ENCODE measurements around the gene JUP.
"Not testable (repeated sequence)": the region's sequence is repeated elsewhere in the genome, so short reads cannot be mapped to it uniquely, and the experiment has no call there.

JUP gene

DNA sequence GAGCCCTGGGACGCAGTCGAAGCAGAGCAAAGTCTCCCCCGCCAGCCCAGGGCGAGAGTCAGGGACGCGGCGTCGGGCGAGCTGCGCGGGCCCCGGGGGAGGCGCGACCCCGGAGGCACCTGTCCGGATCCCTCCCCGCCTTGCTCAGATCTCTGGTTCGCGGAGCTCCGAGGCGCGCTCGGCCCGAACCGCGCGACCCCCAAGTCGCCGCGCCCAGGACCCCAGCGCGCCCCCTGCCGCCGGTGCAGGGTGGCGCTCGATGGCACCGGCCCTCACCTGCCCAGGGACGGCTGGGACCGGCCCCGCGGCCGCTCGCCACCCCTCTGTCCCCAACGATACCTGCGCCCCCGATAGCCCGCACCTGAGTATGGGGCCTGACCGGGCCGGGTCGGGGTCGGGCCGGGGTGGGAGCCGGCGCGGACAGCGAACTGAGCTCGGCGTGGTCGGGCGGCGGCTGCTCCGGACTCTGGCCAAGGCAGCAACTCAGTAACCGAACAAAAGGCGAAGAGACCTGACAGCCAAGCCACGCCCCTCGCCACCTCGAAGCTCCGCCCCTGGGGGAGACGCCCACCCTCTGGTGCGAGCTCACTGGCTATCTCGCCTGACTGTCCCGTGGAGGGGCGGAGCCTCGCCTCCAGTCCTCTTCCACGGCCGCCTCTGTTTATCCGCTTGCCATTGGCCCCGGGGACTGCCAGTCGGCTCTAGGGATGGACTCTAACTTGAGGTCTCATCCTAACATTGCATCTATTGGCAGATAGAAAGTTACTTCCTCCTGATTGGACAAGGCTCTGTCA lies at the start of gene JUP:
Gene JUP (minus strand): TSS at position 485 of the 794 bp plus-strand sequence. CDS start 14,857 bp downstream, outside the sequence.
- peak; percentile 98 for DNase-seq (ENCODE audit: low read depth in 2 of 2)

DNA sequence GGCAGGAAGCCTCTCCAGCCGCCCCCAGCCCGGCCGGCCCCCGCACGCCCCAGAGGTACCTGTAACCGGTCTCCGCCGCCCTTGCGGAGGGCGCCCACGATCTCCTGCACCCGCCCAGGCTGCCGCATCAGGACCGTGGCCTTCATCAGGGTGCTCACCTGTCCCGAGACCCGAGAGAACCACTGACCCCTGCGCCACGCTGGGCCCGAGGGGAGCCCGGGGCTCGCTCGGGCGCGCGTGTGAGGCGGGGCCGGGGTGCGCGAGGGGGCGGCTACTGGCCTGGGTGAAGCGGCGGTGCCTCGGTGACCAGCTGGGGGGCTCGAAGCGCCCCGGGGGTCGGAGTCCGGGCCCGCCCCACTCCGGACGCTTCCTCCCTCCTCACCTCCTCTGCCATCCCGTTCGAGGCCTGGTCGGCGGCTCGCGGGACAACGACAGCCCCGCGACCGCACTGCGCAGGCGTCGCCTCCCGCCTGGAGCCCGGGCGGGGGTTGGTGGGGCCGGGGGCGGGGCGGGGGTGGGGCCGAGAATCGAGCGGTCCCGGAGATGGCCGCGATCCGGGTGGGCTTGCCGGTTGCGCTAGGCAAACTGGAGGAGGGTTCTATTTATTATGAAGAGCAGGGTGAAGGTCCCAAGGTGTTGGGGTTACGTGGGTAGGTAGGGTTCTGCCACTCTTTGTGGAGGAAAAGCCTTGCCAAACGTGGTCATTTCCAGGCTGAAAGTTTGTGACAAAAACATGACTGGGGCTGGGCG lies 49.5 kb upstream of the JUP start, which contains the start of gene NT5C3B:
Gene NT5C3B (minus strand): TSS at position 433 of the 750 bp plus-strand sequence. CDS start 39 bp downstream, at position 394.
- DNase-seq (ENCODE audit: low read depth in 2 of 2), result peak in 1 of 2 experiments; percentile 11

DNA sequence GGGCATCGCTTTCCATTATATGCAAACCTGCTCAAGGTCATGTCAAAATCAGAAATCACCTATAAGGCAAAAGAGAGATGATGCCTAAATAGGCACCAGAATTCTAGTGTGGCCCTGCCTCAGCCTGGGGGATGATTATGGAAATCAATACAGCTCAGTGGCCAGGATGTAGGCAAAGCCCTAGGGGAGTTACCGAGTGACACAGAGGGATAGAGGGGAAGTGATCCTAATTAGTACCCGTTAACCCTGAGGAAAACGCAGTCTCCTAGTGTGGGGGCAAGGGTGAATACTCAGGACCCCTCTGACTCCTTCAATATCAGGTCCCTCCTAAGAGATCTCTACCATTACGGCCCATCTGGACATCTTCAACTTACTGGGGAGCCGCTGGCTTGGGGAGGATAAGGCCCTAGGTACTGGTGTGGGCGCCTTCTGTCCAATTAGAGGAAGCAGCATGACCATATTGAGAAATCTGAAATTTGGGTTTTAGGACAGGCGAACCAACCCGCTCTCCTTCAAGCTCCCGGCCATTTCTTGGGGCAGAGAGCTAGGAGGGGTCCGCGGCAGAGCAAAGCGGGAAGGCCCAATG lies 48.8 kb upstream of the JUP start:
- no peak for DNase-seq (ENCODE audit: low read depth in 2 of 2)

DNA sequence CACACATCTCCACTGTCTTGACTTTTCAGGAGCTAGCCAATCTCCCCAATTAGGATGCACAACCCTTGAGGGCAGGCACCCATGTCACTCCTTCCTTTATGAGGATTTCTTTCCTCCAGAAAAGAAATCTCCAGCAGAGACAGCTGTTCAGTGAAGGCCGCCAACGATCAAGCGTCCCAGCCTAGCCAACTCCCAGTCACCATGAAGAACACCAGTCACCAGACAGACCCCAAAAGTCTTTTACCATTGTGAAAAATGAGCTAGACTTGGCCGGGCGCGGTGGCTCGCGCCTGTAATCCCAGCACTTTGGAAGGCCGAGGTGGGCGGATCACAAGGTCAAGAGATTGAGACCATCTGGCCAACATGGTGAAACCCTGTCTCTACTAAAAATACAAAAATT lies 43.5 kb upstream of the JUP start:
- not testable (repeated sequence) for DNase-seq (ENCODE audit: low read depth in 2 of 2)

DNA sequence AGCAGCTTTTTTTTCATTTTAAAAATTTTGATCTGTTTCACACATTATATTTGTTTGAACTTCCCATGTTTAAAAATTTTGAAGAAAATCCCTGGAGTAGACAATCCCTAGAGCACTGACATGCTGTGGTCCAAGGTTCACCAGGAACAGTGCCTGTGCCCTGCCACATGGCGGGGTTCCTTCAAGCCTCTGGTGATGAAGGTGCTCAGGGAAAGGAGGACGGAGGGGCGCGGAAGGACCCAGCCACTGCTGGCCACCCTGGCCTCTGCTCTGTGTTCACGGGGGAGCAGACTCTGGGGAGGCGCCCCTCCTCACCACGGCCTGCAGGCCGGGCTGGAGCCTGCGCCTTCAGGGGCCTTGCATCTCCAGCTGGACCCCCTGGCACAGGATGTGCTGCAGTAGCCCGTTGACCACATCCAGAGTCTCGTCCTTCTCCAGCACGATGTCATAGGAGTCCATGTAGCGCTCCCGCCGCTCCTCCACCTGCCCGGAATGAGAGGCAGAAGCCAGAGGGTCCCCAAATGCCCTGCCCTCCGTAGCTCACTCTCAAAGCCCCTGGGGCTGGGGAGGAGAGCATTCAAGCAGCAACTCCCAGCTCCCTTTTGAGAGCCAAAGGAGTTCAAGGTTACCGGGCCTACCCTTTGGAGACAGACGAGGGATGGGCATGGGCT lies 38.8 kb upstream of the JUP start:
- no peak for DNase-seq (ENCODE audit: low read depth in 2 of 2)

DNA sequence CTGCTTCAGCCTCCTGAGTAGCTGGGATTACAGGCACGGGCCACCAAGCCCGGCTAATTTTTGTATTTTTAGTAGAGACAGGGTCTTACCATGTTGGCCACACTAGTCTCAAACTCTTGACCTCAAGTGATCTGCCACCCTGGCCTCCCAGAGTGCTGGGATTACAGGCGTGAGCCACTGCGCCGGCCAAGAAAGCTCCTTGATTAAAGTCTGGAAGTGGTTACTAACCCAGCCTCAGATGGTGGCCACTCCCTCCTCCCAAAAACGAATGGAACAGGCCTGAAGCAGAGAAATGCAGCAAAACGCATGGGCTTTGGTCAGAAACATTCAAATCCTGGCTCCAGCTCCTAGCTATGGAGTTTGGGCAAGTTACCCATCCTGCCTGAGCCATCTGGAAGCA lies 37.6 kb upstream of the JUP start:
- no peak for DNase-seq (ENCODE audit: low read depth in 2 of 2)

DNA sequence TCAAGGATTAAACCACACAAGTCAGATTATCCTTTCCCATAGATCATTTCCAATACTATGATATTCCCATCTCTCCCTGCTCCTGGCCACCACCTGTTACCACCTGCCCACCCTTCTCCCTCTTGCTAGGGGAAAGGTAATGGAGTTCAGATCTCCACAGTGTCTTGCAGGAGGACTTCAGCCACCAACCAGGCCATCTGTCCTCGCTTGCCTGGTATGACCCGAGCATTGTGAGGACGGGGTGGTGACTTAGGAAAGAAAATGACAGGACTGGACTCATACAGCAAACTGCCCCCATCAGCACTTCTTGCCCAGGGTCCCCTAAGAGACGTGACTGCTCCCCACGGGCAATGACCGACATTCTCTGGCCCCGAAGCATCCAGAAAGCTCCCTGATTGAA lies 37.1 kb upstream of the JUP start:
- DNase-seq (ENCODE audit: low read depth in 2 of 2), result no peak

DNA sequence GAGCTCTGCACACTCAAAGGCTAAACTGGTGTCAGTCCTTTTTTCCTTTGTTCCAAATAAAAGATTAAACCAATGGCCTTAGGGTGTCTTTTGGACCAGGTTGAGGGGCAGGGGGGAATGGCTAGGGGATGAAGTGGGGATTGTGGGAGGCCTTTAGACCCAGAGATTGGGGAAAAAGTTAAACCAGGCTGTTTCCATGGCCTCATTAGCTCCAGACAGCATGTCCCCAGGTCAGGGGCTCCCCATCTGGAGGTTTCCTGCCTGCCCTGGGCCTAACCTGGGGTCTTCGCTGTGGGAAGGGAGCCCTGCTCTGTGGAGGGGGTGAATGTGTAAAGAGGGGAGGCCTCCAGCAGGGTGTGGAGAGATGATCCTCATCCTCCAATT lies 36.6 kb upstream of the JUP start:
- no peak for DNase-seq (ENCODE audit: low read depth in 2 of 2)

DNA sequence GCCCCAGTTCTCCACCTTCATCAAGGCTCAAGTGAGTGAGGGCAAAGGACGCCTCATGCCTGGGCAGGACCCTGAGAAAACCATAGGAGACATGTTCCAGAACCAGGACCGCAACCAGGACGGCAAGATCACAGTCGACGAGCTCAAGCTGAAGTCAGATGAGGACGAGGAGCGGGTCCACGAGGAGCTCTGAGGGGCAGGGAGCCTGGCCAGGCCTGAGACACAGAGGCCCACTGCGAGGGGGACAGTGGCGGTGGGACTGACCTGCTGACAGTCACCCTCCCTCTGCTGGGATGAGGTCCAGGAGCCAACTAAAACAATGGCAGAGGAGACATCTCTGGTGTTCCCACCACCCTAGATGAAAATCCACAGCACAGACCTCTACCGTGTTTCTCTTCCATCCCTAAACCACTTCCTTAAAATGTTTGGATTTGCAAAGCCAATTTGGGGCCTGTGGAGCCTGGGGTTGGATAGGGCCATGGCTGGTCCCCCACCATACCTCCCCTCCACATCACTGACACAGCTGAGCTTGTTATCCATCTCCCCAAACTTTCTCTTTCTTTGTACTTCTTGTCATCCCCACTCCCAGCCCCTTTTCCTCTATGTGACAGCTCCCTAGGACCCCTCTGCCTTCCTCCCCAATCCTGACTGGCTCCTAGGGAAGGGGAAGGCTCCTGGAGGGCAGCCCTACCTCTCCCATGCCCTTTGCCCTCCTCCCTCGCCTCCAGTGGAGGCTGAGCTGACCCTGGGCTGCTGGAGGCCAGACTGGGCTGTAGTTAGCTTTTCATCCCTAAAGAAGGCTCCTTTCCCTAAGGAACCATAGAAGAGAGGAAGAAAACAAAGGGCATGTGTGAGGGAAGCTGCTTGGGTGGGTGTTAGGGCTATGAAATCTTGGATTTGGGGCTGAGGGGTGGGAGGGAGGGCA lies 36.0 kb upstream of the JUP start:
- DNase-seq (ENCODE audit: low read depth in 2 of 2), result no peak

DNA sequence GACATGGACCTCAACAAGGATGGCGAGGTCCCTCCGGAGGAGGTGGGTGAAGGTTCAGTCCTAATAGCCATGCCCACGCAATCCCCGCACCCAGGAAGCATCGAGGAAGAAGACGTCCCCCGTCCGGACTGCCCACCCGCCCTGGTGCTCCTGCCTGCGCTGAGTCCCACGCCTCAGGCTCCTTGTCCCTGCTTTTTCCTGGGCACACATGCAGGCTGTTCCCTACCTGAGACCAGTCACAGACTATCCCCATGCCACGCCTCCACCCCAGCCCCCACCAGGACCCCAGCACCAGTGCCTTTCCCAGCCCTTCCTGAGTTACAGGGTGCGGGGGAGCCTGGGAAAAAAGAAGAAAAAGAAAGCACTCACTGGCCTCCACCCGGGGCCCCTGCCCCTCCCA lies 35.3 kb upstream of the JUP start:
- no peak for DNase-seq (ENCODE audit: low read depth in 2 of 2)

DNA sequence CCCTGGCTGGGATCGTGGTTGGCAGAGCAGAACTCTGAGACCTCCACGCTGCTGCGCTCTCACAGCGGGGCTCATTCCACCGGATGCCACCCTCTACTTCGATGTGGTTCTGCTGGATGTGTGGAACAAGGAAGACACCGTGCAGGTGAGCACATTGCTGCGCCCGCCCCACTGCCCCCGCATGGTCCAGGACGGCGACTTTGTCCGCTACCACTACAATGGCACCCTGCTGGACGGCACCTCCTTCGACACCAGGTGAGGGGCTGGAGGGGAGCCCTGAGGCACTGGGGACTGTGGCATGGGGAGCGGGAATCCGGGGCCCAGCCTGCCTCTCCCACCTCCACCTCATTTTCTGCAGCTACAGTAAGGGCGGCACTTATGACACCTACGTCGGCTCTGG lies 31.5 kb upstream of the JUP start:
- DNase-seq (ENCODE audit: low read depth in 2 of 2), result no peak

DNA sequence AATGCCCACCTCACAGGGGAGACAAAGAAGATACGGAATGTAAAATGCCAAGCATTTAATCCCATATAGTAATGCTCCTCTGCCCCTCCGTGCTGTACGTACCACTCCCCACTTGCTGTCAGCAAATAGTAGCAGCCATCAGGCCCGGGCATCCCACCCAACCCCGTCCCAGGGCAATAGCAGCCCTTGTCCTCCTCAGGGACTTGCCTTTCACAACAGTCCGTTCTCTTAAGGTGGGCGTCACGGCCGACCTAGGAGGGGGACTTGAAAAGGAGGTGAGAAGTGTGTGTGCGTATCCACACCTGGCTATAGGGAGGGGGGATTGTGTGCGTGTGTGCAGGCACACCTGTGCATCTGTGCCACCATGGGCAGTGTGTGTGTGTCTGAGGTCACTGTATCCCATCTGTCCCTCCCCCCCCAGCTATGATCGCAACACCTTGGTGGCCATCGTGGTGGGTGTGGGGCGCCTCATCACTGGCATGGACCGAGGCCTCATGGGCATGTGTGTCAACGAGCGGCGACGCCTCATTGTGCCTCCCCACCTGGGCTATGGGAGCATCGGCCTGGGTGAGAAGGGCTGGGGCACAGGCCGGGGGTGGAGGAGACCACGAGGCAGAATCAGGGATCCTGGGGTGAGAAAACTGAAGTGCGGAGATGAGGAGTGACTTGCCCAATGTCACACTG lies 30.3 kb upstream of the JUP start:
- no peak for DNase-seq (ENCODE audit: low read depth in 2 of 2)

DNA sequence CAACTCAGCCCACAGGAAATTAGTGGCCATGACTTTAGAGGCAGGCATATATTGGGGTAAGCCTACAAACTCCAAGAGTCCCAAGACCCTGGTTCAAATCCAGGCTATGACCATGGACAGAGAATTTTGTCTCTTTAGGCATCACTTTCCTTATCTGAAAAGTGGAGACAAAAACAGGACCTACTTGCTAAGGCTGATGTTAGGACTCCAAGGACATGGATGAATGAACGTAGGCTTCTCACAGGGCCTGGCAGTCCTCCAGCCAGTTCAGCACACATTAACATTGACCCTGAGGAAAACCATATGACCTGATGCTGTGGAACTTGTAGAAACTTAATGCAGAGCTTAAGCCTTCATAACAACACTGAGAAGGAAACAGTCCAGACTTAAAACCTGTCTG lies 27.7 kb upstream of the JUP start:
- DNase-seq (ENCODE audit: low read depth in 2 of 2), result no peak

DNA sequence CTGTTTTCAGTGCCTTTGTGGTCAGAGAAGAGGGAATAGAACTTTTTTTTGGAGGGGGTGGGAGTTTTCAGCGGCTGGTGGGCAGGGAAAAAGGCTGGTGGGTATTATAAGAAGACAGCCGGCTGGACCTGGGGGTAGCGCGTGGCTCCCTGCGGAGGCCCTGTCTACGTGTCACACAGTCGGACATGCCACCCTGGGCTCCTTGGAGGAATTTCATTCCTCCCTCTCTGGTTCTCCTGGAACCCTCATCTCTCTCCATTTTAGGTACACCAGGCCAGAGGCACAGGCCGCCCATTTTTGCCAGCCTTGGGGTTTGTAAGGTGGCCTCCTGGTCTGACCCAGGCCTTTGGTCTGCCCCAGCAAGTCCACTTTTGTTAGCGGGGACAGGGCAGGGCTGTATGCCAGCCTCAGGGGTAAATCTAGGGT lies 27.2 kb upstream of the JUP start:
- no peak for DNase-seq (ENCODE audit: low read depth in 2 of 2)

DNA sequence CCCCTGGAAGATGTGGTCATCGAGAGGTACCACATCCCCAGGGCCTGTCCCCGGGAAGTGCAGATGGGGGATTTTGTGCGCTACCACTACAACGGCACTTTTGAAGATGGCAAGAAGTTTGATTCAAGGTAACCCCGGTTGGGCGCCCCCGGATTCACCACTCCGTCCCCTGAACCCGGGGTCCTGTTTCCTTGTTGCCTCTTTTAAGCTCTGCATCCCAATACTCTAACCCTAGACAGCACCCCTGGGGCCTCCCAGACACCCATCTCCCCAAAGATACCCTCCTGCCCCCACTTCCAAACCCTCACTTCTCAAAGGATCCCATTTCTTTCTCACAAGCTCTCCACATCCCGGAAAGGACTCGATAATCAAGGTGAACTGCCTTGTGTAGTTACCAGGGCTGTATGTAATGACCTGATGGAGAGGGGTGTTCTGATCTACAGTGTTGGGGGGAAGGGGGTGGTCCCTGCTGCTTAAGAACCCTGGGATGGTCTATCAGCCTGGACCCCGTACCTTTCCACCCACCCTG lies 26.7 kb upstream of the JUP start:
- no peak for DNase-seq (ENCODE audit: low read depth in 2 of 2)

DNA sequence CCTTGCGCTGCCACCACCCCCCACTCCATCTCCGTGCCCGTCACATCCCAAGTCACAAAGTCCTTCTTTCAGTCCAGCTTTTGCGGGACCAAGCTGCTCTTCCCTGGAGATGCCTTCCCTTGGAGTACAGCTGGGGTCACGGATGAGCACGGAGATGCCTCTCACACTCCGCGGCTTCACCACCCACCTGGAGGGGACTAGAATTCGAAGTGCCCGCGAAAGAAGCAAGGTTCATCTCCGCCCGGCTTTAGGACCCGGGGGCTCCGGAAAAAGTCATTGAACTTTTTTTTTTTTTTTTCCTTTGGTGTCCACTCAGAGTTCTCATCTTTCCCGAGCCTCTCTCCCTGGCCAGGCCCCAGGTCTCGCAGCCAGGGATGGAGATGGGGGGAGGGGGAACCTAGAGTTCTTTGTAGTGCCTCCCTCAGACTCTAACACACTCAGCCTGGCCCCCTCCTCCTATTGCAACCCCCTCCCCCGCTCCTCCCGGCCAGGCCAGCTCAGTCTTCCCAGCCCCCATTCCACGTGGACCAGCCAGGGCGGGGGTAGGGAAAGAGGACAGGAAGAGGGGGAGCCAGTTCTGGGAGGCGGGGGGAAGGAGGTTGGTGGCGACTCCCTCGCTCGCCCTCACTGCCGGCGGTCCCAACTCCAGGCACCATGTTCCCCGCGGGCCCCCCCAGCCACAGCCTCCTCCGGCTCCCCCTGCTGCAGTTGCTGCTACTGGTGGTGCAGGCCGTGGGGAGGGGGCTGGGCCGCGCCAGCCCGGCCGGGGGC lies 26.1 kb upstream of the JUP start, which contains the start of gene FKBP10:
Gene FKBP10 (plus strand): TSS at position 624 of the 771 bp plus-strand sequence. CDS start 31 bp downstream, at position 655.
- DNase-seq (ENCODE audit: low read depth in 2 of 2), result peak; percentile 81 to 87

DNA sequence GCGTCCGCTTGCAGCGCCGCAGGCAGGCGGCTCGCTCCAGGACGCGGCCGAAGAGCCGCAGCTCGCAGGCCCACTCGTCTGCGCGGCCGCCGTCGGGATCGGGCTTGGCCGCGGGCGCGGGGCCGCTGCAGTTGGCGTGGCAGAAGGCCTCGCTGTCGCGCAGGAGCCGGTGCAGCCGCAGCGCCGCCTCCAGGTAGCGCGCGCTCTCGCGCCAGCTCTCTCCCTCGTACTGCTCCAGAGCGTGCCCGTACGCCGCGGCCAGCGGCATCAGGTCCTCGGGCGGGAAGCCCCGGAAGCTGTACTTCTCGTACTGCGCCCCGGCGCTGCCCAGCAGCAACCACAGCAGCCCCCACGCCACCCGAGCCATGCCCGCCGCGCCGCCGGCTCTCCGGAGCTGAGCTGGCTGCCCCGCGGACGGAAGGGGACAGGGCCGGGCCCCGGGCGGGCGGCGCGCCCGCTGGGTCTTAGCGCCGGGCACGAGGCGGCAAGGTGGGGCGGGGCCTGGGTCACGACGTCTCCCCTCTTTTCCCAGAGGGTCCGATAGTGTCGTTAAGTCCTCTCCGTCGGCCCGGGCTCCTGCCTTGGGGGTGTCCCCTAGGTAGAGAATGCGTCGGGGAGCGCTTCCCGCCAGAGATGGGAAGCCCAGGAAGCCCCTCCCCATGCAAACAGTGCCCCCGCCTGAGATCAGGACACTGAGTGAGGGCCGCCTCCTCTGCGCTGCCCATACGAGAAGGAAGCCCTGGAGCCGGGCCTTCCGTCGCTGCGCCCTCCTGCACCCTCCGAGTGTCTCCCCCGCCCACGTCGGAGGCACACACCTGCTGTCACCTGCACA lies 25.3 kb upstream of the JUP start, which contains the start of gene P3H4:
Gene P3H4 (minus strand): TSS at position 401 of the 832 bp plus-strand sequence. CDS start 34 bp downstream, at position 367.
- peak in 1 of 2 experiments; percentile 41 for DNase-seq (ENCODE audit: low read depth in 2 of 2)
